ENCODE measurements around the gene CFAP44.
"Not testable (repeated sequence)": the region's sequence is repeated elsewhere in the genome, so short reads cannot be mapped to it uniquely, and the experiment has no call there.

CFAP44 gene, protein sequence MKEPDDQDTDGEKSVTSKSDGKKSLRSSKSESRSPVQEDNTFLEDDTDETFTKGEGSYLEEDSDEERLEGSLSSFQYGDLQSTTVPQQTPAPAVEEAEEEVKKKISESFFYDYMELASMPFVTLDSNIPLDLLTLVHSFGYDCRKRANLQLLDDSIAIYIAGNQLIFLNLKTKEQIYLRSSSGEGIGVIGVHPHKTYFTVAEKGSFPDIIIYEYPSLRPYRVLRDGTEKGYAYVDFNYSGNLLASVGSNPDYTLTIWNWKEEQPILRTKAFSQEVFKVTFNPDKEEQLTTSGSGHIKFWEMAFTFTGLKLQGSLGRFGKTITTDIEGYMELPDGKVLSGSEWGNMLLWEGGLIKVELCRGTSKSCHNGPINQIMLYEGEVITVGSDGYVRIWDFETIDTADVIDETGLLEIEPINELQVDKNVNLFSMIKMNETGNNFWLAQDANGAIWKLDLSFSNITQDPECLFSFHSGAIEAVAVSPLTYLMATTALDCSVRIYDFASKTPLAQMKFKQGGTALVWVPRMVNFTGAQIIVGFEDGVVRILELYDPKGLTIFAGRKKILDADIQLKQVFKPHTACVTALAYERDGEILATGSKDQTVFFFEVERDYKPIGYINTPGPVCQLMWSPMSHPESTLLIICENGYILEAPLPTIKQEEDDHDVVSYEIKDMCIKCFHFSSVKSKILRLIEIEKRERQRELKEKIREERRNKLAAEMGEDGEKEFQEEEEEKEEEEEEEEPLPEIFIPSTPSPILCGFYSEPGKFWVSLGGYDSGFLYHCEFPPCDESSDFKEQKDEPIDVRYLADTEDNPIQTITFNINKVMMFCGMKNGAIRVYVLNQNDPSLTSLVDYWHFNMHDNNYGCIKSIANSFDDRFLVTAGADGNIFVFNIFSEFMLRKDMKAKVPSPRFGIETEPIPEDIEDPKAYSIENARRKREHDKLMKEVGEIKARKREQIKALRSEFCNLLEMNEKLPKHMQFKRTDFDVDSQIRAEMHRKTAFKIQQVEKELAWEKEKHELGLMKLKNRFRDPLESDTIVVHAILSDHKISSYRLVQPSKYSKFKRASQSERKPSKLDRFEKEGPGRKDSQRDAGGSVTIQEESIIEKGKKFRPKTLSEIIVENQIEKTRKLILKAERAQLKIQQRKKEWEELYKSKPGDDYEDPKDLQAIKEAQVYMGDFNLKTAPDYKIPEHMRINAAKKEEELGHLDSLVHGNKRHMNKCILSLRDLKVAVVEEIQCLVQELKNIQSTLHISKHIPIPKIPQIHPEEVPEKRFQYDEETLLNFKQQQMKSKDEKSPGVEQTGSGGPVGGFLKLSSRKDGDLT (N-terminal part only)

DNA sequence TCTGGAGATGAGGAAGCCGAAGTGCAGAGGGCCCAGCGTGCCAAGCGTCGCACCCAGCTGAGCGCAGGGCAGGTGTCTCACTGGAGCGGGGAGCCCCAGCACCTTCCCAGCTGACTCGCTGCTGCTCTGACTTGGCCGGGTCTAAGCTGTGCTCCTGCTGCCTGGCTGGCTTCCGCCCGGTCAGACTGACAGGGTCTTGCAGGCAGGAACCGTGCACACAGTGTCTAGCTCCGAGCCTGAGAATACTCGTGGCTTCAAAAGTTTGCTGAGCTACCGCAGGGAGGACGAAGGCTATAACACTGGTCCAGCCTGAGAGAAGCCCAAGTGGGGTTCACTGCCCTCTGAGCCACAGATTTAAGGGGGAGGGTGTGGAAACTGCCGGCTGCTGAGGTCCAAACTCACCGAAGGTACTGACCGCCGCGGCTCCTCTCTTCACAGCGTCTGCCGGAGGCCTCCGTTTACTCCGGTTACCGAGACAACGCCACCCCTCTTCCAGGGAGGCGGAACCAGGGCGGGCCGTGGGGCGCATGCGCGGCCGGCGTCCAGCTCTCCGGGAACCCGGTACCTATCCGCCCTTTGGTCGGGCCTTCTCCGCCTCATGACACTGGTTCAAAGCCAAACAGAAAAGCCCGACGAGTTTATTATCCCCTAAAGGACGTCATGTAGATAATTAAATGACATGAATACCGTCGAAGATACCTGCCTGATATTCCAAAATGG, at the start of gene CFAP44:
TSS of gene CFAP44 (minus strand) at position 443 of the 720 bp plus-strand sequence. CDS start 7,829 bp downstream, outside the sequence.
- no peak for DNase-seq (ENCODE audit: low read depth, low spot score)

- no peak for DNase-seq (ENCODE audit: low read depth, low spot score)
These were observed 43.9 kb upstream of the CFAP44 start for GRCh38 chr3:113485161-113485609.

GRCh38 chr3:113468539-113468938, 27.2 kb upstream of the CFAP44 start:
- DNase-seq (ENCODE audit: low read depth, low spot score) = no peak

DNA sequence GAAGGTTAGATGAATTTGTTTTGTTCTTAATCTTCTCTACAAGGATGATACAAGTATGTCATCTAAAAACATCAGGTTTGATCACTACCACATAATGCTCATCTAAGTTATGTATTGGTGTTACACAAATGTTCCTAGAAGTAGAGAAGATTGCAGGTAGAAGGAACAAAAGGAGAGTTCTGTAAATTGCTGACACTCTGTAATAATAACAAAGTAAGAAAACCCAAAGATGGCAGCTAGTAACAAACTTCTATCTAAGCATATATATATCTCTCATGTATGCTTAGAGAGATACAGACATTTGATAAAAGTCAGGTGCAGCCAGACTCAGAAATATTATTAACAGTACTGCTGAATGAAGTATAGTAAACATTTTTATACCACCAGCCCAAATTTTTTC, 20.2 kb upstream of the CFAP44 start:
- no peak for DNase-seq (ENCODE audit: low read depth, low spot score)

DNA sequence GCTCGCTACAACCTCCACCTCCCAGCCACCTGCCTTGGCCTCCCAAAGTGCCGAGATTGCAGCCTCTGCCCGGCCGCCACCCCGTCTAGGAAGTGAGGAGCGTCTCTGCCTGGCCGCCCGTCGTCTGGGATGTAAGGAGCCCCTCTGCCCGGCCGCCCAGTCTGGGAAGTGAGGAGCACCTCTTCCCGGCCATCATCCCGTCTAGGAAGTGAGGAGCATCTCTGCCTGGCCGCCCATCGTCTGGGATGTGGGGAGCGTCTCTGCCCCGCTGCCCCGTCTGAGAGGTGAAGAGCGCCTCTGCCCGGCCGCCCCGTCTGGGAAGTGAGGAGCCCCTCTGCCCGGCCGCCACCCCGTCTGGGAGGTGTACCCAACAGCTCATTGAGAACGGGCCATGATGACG, 17.3 kb upstream of the CFAP44 start:
- DNase-seq (ENCODE audit: low read depth, low spot score) = not testable (repeated sequence)

- DNase-seq (ENCODE audit: low read depth, low spot score) = no peak
These were observed 14.2 kb upstream of the CFAP44 start for GRCh38 chr3:113455446-113455845.

DNA sequence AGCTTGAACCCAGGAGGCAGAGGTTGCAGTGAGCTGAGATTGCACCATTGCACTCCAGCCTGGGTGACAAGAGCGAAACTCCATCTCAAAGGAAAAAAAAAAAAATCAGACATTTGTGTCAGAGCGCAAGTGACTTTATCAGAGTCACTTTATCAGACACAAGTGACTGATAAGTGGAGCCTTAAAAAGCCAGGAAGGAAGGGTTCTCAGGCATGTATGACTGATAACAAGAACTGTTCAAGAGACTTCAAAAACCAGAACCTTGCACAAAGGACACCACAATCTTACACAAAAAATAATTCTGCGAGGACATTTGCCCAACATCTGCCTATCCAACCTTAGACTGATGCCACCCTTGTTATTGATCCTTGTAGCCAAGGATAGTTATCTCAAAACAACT, 13.3 kb upstream of the CFAP44 start:
- DNase-seq (ENCODE audit: low read depth, low spot score) = no peak

DNA sequence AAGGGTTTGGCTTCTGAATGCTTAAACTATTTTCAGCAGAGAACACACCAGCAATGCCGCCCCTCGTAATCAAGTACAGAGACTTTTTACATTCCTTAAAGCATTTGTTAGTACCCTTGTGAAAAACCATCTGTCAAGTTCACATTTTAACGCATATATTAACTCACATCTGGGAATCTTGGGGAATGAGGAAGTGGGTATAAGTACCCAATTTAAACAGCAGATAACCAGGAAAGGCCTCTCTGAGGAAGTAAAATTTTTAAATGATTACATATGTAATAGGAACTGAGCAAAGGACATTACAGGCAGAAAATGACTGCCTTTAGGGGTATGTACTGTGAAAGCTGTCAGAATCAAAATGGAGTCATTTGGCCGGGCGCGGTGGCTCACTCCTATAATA, 12.8 kb upstream of the CFAP44 start:
- DNase-seq (ENCODE audit: low read depth, low spot score) = no peak

DNA sequence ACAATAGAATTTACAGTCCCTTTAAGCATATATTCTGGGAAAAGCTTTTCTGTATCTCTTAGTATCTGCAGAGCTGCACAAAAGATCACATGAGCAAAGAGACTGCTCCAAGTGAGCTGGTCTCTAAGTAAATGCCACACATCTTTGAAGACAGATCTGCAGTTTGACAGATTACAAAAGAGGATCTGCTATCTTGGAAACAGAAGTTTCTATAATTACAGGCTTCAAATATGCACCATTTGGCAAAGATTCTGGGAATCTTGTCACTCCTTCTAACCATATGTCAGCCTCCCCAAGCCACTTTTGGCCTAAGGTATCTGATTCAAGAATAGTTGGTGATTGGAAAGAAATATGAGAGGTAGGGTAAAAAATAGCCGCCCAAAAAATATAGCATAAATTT, 9.6 kb upstream of the CFAP44 start:
- no peak for DNase-seq (ENCODE audit: low read depth, low spot score)

DNA sequence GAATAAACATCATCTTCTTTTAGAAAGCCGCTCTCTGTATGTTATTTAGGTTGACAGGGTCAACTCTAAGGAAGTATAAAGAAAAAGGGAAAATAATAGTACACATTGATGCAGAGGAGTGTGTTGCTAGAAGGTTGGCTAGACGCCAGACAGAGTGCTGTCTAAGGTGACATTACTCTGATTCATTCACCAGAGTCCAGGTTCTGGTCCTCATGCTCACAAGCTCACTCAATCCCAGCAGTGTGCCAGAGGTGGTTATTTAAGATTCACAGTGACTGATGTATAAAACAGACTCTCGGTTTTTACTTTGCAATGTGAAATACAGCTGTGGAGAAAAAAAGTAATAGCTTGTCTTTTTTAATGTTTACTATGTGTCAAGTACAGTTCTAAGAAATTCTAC, 1.7 kb downstream of the CFAP44 start:
- no peak for DNase-seq (ENCODE audit: low read depth, low spot score)

DNA sequence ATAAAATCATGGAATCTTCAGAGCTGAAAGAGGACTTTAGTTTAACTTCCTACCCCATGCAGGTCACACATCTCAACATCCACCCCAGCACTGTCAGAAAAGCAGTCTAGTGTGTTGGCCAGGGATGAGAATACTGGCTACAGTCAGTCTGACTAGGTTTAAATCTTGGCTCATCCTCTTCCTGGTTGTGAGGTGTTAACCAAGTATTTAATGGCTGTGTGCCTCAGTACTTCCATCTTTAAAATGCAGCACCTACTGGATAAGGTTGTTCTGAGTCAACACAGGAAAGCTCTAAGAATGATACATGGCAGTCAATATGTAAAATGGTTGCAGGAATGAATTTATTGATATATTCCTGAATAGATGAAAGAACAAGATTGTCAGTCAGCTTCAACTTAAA, 3.1 kb downstream of the CFAP44 start:
- no peak for DNase-seq (ENCODE audit: low read depth, low spot score)

DNA sequence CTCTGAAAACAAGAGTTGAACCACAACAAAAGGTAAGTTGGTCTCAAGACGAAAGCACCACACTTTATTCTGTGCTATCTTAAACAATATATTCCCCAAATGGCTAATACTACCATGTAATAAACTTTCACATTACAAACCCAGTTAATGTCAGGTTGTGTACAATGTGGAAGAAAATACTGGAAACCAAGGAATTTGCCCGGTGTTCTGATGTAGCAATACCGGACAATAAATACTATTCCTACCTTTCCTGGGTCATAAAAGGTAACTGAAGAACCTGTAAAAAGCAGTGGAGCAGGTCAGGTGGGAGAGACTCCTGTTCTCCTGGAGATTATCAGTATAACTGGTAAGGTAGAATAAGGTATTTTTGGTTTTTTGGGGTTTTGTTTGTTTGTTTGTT, 3.9 kb downstream of the CFAP44 start:
- no peak for DNase-seq (ENCODE audit: low read depth, low spot score)

DNA sequence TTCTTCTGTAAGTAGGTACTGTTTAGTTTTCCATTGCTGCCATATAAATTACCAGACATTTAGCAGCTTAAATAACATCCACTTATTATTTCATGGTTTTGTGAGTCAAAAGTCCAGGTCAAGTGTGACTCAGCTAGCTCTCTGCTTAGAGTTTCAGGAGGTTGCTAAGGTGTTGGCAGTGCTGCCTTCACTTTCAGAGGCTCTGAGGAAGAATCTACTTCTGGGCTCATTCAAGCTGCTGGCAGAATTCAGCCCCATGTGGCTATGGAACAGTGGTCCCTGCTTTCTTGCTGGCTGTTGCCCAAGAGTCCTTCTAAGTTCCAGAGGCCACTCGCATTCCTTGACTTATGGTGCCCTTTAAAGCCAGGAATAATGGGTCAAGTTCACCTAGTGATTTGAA, 4.5 kb downstream of the CFAP44 start:
- DNase-seq (ENCODE audit: low read depth, low spot score) = no peak

DNA sequence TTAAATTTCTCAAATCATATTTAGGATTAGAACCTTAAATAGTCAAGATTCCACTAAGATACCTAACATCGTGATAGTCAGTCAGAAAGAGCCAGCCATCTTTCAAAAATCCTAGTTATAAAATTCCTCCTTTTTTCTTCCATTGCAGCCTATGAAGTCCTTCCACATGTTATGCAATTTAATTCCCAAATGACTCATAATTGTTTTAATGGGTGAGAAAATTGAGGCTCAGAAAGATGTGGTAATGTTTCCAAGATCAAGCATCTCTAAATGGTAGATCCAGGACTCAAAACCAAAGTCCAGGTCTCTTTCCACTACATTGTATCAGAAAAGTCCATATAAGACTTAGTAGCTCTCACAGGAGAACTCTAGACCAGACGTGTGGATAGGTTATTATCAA, 9.5 kb downstream of the CFAP44 start:
- no peak for DNase-seq (ENCODE audit: low read depth, low spot score)

- DNase-seq (ENCODE audit: low read depth, low spot score) = no peak
These were observed 12.7 kb downstream of the CFAP44 start for GRCh38 chr3:113428581-113428980.

- no peak for DNase-seq (ENCODE audit: low read depth, low spot score)
These were observed 17.6 kb downstream of the CFAP44 start for GRCh38 chr3:113423699-113424098.

GRCh38 chr3:113421082-113421481, 20.2 kb downstream of the CFAP44 start:
- DNase-seq (ENCODE audit: low read depth, low spot score) = no peak

GRCh38 chr3:113409676-113410075, 31.6 kb downstream of the CFAP44 start:
- DNase-seq (ENCODE audit: low read depth, low spot score) = no peak

- DNase-seq (ENCODE audit: low read depth, low spot score) = no peak
These were observed 36.1 kb downstream of the CFAP44 start for GRCh38 chr3:113405180-113405579.

- DNase-seq (ENCODE audit: low read depth, low spot score) = no peak
These were observed 36.7 kb downstream of the CFAP44 start for GRCh38 chr3:113404637-113405036.
